ENCODE data around the gene CACNB2. TPM values are rescaled to one million over a fixed set of nuclear protein-coding genes. Genes with fewer than 3 reads are reported as not detected.

The CACNB2 gene
- total and polyA plus RNA-seq, 10 of the 15 experiments (the other 5 are each of a cell fraction or from before 2014, with no cell fraction given): 0.62 to 8.1 (median 1.2) TPM

DNA sequence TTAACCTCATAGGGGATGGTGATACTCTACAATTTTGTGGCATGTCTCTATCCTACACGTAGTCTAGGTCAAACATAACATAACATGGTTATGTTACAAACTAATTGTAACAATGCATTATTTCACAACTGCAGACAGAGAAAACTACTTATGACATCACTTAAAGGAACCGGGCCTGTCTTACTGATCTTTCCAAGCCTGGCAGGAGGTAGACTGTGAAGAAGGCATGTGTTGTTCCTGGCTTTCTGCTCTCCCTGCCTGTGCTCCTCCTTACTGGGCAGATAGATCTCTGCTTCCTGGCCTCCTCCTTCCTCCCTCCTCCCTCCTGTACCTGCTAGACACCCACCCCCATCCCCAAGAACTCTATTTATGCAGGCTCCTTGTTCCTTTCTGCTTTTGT, 5.4 kb downstream of the CACNB2 start (continued):
- TF ChIP-seq SMAD5 (IDR thresholded peaks at IDR 0.05; ENCODE audit: low read depth) (no peak), IKZF1 (conservative IDR thresholded peaks at IDR 0.05) (no peak), SRF (IDR thresholded peaks at IDR 0.05; ENCODE audit: low read depth in 2 of 2, low read length in 2 of 2) (no peak), FOXM1 (IDR thresholded peaks at IDR 0.05; ENCODE audit: low read depth, low read length) (no peak), TCF7 (IDR thresholded peaks at IDR 0.05; ENCODE audit: borderline replicate concordance) (no peak), STAT1 (conservative IDR thresholded peaks at IDR 0.05) (no peak), BCL11A (IDR thresholded peaks at IDR 0.05; ENCODE audit: low read depth, low read length) (no peak)
- TF ChIP-seq, protein P1, sequence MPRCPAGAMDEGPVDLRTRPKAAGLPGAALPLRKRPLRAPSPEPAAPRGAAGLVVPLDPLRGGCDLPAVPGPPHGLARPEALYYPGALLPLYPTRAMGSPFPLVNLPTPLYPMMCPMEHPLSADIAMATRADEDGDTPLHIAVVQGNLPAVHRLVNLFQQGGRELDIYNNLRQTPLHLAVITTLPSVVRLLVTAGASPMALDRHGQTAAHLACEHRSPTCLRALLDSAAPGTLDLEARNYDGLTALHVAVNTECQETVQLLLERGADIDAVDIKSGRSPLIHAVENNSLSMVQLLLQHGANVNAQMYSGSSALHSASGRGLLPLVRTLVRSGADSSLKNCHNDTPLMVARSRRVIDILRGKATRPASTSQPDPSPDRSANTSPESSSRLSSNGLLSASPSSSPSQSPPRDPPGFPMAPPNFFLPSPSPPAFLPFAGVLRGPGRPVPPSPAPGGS (IDR thresholded peaks at IDR 0.05; ENCODE audit: borderline replicate concordance, insufficient read depth, low read depth, low read length, poor library complexity, severe bottlenecking): no peak
- TF ChIP-seq, protein P2, sequence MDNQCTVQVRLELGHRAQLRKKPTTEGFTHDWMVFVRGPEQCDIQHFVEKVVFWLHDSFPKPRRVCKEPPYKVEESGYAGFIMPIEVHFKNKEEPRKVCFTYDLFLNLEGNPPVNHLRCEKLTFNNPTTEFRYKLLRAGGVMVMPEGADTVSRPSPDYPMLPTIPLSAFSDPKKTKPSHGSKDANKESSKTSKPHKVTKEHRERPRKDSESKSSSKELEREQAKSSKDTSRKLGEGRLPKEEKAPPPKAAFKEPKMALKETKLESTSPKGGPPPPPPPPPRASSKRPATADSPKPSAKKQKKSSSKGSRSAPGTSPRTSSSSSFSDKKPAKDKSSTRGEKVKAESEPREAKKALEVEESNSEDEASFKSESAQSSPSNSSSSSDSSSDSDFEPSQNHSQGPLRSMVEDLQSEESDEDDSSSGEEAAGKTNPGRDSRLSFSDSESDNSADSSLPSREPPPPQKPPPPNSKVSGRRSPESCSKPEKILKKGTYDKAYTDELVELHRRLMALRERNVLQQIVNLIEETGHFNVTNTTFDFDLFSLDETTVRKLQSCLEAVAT (IDR thresholded peaks at IDR 0.05): no peak

DNA sequence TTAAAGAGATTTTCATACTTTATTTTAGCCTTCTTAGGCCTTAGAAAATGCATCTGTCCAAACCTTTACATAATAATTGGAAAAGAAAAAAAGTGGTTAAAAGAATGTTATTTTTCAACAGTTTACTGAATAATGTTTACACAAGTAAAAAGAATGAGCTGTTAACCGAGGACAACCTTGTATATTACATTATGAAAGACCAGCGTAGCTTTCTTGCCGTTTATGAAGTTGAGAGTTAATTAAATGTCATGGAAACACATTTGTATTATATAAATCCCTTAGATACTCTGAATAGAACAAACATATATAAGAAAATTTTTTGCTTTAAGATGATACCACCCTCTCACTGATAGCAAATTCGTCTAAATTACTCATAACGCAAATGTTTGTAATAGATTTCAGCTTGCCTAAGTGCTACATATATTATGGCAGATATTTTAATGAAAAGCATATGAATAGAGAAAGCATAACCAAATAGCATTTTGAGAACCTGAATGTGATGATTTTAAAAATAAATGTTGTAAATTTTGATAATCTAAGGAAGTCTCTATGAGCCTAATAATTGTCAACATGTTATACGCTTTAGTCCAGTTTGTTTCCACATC, 9.1 kb downstream of the CACNB2 start:
- FAIRE-seq (no peak), ATAC-seq (no peak), DNase-seq (ENCODE audit: low read depth, low spot score) (no peak)
- in situ Hi-C loops (cut with MboI) (no loop called here), intact Hi-C loops (cut with micrococcal nuclease; ENCODE audit: unreplicated experiment) (no loop called here)
- no TSS peak for BruUV-seq (replicated peaks)
- CTCF ChIA-PET: no interaction called here
- Histone ChIP-seq H3K4me2 (ENCODE audit: control insufficient read depth, insufficient read depth) (no peak overlapping the region), H4K20me1 (ENCODE audit: control insufficient read depth, insufficient read depth) (no peaks in the 10 kb centered on the region), H3K4me3 (no peak overlapping the region), H3K4me1 (ENCODE audit: control insufficient read depth, insufficient read depth, low read length) (no peaks in the 10 kb centered on the region), H3K9ac (ENCODE audit: control insufficient read depth, insufficient read depth, low read length) (no peak overlapping the region), H3K9me3 (replicated peaks; ENCODE audit: control insufficient read depth, insufficient read depth, low read length) (no peaks in the 10 kb centered on the region), H3K27ac (ENCODE audit: control insufficient read depth, insufficient read depth) (no peak overlapping the region), H3K79me2 (ENCODE audit: control insufficient read depth, insufficient read depth, low read length) (no peaks in the 10 kb centered on the region), H2AFZ (ENCODE audit: control insufficient read depth, low read depth, low read length) (no peak overlapping the region), H3K27me3 (replicated peaks in 1 of 2; ENCODE audit: control insufficient read depth in 2 of 2, insufficient read depth in 2 of 2, low read length in 1 of 2) (no peaks in the 10 kb centered on the region; a peak in 2 of 4 replicates), H3K36me3 (ENCODE audit: control insufficient read depth in 2 of 2, insufficient read depth in 2 of 2, low read length in 1 of 2) (no peaks in the 10 kb centered on the region)
- RAD21 ChIA-PET (ENCODE audit: unreplicated experiment): no interaction called here
- POLR2A ChIA-PET: no interaction called here
- SMC1A ChIA-PET (ENCODE audit: uncharacterized antibody, unreplicated experiment): no interaction called here
- 52% methylated on average over 6 of the region's 6 CpGs for WGBS (ENCODE audit: insufficient coverage, insufficient replicate concordance, low lambda C conversion rate, missing lambda C conversion rate)
- TF ChIP-seq, protein P3, sequence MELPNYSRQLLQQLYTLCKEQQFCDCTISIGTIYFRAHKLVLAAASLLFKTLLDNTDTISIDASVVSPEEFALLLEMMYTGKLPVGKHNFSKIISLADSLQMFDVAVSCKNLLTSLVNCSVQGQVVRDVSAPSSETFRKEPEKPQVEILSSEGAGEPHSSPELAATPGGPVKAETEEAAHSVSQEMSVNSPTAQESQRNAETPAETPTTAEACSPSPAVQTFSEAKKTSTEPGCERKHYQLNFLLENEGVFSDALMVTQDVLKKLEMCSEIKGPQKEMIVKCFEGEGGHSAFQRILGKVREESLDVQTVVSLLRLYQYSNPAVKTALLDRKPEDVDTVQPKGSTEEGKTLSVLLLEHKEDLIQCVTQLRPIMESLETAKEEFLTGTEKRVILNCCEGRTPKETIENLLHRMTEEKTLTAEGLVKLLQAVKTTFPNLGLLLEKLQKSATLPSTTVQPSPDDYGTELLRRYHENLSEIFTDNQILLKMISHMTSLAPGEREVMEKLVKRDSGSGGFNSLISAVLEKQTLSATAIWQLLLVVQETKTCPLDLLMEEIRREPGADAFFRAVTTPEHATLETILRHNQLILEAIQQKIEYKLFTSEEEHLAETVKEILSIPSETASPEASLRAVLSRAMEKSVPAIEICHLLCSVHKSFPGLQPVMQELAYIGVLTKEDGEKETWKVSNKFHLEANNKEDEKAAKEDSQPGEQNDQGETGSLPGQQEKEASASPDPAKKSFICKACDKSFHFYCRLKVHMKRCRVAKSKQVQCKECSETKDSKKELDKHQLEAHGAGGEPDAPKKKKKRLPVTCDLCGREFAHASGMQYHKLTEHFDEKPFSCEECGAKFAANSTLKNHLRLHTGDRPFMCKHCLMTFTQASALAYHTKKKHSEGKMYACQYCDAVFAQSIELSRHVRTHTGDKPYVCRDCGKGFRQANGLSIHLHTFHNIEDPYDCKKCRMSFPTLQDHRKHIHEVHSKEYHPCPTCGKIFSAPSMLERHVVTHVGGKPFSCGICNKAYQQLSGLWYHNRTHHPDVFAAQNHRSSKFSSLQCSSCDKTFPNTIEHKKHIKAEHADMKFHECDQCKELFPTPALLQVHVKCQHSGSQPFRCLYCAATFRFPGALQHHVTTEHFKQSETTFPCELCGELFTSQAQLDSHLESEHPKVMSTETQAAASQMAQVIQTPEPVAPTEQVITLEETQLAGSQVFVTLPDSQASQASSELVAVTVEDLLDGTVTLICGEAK (IDR thresholded peaks at IDR 0.05; ENCODE audit: borderline replicate concordance): no peak
- TF ChIP-seq RELA (IDR thresholded peaks at IDR 0.05; ENCODE audit: borderline replicate concordance, partially characterized antibody) (no peak), GATAD2B (conservative IDR thresholded peaks at IDR 0.05; ENCODE audit: low read depth) (no peak), GABPA (IDR thresholded peaks at IDR 0.05; ENCODE audit: low read depth) (no peak)
- TF ChIP-seq, protein P4, sequence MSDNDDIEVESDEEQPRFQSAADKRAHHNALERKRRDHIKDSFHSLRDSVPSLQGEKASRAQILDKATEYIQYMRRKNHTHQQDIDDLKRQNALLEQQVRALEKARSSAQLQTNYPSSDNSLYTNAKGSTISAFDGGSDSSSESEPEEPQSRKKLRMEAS (IDR thresholded peaks at IDR 0.05; ENCODE audit: low read depth, low read length): no peak
- TF ChIP-seq, protein P5, sequence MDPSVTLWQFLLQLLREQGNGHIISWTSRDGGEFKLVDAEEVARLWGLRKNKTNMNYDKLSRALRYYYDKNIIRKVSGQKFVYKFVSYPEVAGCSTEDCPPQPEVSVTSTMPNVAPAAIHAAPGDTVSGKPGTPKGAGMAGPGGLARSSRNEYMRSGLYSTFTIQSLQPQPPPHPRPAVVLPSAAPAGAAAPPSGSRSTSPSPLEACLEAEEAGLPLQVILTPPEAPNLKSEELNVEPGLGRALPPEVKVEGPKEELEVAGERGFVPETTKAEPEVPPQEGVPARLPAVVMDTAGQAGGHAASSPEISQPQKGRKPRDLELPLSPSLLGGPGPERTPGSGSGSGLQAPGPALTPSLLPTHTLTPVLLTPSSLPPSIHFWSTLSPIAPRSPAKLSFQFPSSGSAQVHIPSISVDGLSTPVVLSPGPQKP (IDR thresholded peaks at IDR 0.05; ENCODE audit: low read depth, low read length): no peak

All from GM12878 (cell line).